Osteoblast (primary cell): ENCODE data around the gene OCA2. TPM values are rescaled to one million over a fixed set of nuclear protein-coding genes. Genes with fewer than 3 reads are reported as not detected.

ENCODE experiments used
- DNase-seq: peaks from one replicate; pipeline ENCODE4 v3.0.0; 2011; ENCODE audit warnings: low spot score, mixed read lengths; ENCODE audit not compliant: insufficient read length; ENCODE audit errors: missing footprints
- H2AFZ ChIP-seq: 2 replicates; pipeline ENCODE4 v1.6.0; 2011; ENCODE audit warnings: mild to moderate bottlenecking, low read length
- H3K27ac ChIP-seq: 2 replicates; pipeline ENCODE4 v1.5.1; 2011; ENCODE audit warnings: mild to moderate bottlenecking, low read depth, low read length, moderate library complexity
- H3K27me3 ChIP-seq: 2 replicates; pipeline ENCODE4 v1.6.0; 2012; ENCODE audit warnings: mild to moderate bottlenecking, control low read depth, inconsistent platforms, low read length, moderate library complexity; ENCODE audit not compliant: insufficient read depth
- H3K36me3 ChIP-seq: 2 replicates; pipeline ENCODE4 v1.5.1; 2011; ENCODE audit warnings: mild to moderate bottlenecking, low read length, control low read depth, moderate library complexity; ENCODE audit not compliant: insufficient read depth
- H3K4me1 ChIP-seq: 2 replicates; pipeline ENCODE4 v1.5.1; 2011; ENCODE audit warnings: mild to moderate bottlenecking, low read length, control low read depth, moderate library complexity; ENCODE audit not compliant: insufficient read depth
- H3K4me2 ChIP-seq: 2 replicates; pipeline ENCODE4 v1.6.0; 2011; ENCODE audit warnings: mild to moderate bottlenecking, low read length; ENCODE audit not compliant: insufficient read depth
- H3K4me3 ChIP-seq: fragments of 200-600 bp; sonication (generic); 3 replicates; pipeline ENCODE4 v1.5.1; 2012; ENCODE audit warnings: mild to moderate bottlenecking, low read length, inconsistent platforms; ENCODE audit not compliant: insufficient read depth
- H3K79me2 ChIP-seq: 2 replicates; pipeline ENCODE4 v1.6.0; 2012; ENCODE audit warnings: mild to moderate bottlenecking, low read length, control low read depth, inconsistent platforms; ENCODE audit not compliant: insufficient read depth
- H3K9me3 ChIP-seq: 2 replicates; pipeline ENCODE4 v1.5.1; 2011; ENCODE audit warnings: low read depth, low read length, control low read depth
- H4K20me1 ChIP-seq: 2 replicates; pipeline ENCODE4 v1.6.0; 2012; ENCODE audit warnings: mild to moderate bottlenecking, low read length, control low read depth; ENCODE audit not compliant: insufficient read depth
- CTCF ChIP-seq: IDR thresholded peaks from 2 replicates; pipeline ENCODE4 v1.5.1; 2011; ENCODE audit warnings: mild to moderate bottlenecking, low read depth, low read length, moderate library complexity; ENCODE audit errors: extremely low read depth
- total RNA-seq: library from RNA; depleted of rRNA; stranded (reverse); fragments of >200 nt; gene quantifications from 2 replicates; pipeline ENCODE4 v1.2.3, GENCODE V29; 2012

The OCA2 gene
- total RNA-seq, 1 donor: not detected

GRCh38 chr15:27936164-27936563 is 163.0 kb downstream of the OCA2 start:
- no peaks in the 10 kb centered on the region for H4K20me1 ChIP-seq

GRCh38 chr15:27935328-27935727 is 163.8 kb downstream of the OCA2 start:
- TF ChIP-seq CTCF: no peak
- no peaks in the 10 kb centered on the region for H3K4me1 ChIP-seq
- no peak overlapping the region for H3K4me3 ChIP-seq
- no peak overlapping the region for H3K27ac ChIP-seq
- no peaks in the 10 kb centered on the region for H3K36me3 ChIP-seq
- no peaks in the 10 kb centered on the region for H4K20me1 ChIP-seq
- H3K79me2 ChIP-seq: no peaks in the 10 kb centered on the region
- H2AFZ ChIP-seq: no peak overlapping the region
- no peak overlapping the region for H3K4me2 ChIP-seq
- no peak for DNase-seq
- H3K9me3 ChIP-seq: no peaks in the 10 kb centered on the region
- no peaks in the 10 kb centered on the region for H3K27me3 ChIP-seq

More at GRCh38 chr15:27936164-27936563, 163.0 kb downstream of the OCA2 start:
- Histone ChIP-seq H3K9me3 (no peaks in the 10 kb centered on the region), H3K79me2 (no peaks in the 10 kb centered on the region), H3K27me3 (no peaks in the 10 kb centered on the region), H3K27ac (no peak overlapping the region), H2AFZ (no peak overlapping the region), H3K36me3 (no peaks in the 10 kb centered on the region), H3K4me1 (no peaks in the 10 kb centered on the region), H3K4me3 (no peak overlapping the region), H3K4me2 (no peak overlapping the region)
- no peak for DNase-seq
- no peak for TF ChIP-seq CTCF

GRCh38 chr15:27934782-27935181 is 164.3 kb downstream of the OCA2 start:
- H3K27ac ChIP-seq: no peak overlapping the region
- no peak overlapping the region for H3K4me2 ChIP-seq
- no peaks in the 10 kb centered on the region for H4K20me1 ChIP-seq
- H2AFZ ChIP-seq: no peak overlapping the region
- H3K27me3 ChIP-seq: no peaks in the 10 kb centered on the region
- H3K9me3 ChIP-seq: no peaks in the 10 kb centered on the region
- no peaks in the 10 kb centered on the region for H3K79me2 ChIP-seq
- H3K4me1 ChIP-seq: no peaks in the 10 kb centered on the region
- no peak for DNase-seq
- no peak overlapping the region for H3K4me3 ChIP-seq
- no peak for TF ChIP-seq CTCF
- no peaks in the 10 kb centered on the region for H3K36me3 ChIP-seq

- Histone ChIP-seq H3K4me1 (no peaks in the 10 kb centered on the region), H3K27me3 (no peaks in the 10 kb centered on the region), H2AFZ (no peak overlapping the region), H3K36me3 (no peaks in the 10 kb centered on the region), H3K4me3 (no peak overlapping the region), H3K9me3 (no peaks in the 10 kb centered on the region), H3K4me2 (no peak overlapping the region), H3K79me2 (no peaks in the 10 kb centered on the region), H4K20me1 (no peaks in the 10 kb centered on the region), H3K27ac (no peak overlapping the region)
- no peak for DNase-seq
- TF ChIP-seq CTCF: no peak
Observed at GRCh38 chr15:27933562-27933961, 165.6 kb downstream of the OCA2 start.
